ENCODE data around the gene OBSCN.

DNA sequence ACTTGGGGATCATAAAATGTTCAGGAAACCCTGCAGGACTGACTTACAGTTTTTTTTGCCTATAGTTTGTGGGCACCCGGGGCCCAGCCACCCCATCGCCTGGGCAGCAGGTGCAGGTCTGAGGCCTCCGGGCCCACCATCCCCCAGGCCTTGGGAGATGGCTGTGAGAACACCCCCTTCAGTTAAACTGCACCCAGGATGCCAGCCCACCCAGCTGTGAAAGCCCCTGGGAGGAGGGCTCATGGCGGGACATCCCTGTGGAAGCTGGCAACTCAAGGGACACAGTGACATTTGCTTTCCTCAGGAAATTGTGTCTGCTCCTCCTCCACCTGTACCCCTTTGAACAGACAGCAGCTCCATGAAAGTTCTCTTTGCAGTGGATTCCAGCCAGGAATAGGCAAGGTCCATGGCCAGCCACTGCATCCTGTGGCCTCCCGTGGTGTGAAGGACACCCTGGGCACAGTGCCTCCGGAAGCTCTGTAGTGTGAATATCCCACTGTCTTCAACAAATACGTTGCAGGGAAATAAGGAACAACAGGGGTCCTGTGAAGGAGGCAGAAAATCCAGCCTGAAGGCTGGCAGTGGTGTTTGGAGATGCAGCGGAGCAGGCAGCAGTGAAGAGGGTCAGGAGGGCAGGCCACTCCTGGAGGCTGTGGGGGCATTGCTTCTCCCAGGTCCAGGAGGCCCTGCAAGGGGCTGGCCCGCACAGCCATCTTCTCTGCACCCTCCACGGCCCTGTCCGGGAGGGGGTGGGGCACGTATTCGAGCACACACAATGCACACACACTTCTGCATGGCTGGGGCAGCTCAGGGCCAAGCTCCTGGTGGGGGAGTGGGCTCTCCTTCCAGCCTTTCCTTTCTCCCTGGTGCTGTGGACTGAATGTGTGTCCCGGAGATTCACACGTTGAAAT, 2.1 kb upstream of the OBSCN start:
- TF ChIP-seq FOXA1 (IDR thresholded peaks at IDR 0.05) (no peak), FOXM1 (IDR thresholded peaks at IDR 0.05; ENCODE audit: borderline replicate concordance) (no peak), SP1 (IDR thresholded peaks at IDR 0.05) (no peak), TARDBP (IDR thresholded peaks at IDR 0.05) (no peak)

Data from HEK293T (cell line).